ENCODE data around the gene DPPA3.

- TF ChIP-seq POLR2A (IDR thresholded peaks at IDR 0.05; ENCODE audit: low read length) (no peak), GATA1 (IDR thresholded peaks at IDR 0.05; ENCODE audit: low read depth, low read length) (no peak)
These were observed 16.5 kb upstream of the DPPA3 start for GRCh38 chr12:7694556-7695236.
